Body of pancreas (tissue), 4 donors: ENCODE measurements around the gene DCTN2.

Source experiments
- CTCF ChIP-seq, 7 experiments: fragments of 450-650 bp in 4 of 7; fragments of 200-600 bp in 3 of 7; sonication (generic) in 3 of 7; IDR thresholded peaks; one replicate each; pipeline ENCODE4 v1.5.1; 2016 to 2019; ENCODE audit warnings: antibody characterized with exemption in 7 of 7
- POLR2A ChIP-seq, 3 donors: fragments of 450-650 bp; IDR thresholded peaks; one replicate each; pipeline ENCODE4 v1.6.1; 2016; ENCODE audit warnings: antibody characterized with exemption in 3 of 3, mild to moderate bottlenecking in 2 of 3

GRCh38 chr12:57541001-57541400 lies 6.0 kb downstream of the DCTN2 start:
- TF ChIP-seq POLR2A (IDR thresholded peaks at IDR 0.05) (no peak), CTCF (IDR thresholded peaks at IDR 0.05) (no peak)
